Measurements from ENCODE around the gene ZFYVE28.

The ZFYVE28 gene

DNA sequence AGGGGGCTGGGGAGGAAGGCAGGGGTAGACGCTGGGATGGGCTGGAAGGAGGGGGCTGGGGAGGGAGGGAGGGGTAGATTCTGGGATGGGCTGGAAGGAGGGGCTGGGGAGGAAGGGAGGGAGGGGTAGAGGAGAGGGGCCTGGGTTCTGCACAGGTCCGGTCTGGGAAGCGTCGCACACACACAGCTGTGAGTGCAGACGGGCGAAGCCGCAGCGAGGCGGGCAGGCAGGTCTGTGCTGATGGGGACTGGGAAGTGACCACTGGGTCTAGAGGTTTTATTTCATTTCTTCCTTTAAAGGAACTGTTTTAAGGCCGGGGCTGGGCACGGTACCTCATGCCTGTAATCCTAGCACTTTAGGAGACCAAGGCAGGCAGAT lies 87.4 kb downstream of the ZFYVE28 start:
- Histone ChIP-seq H3K4me1 (ENCODE audit: control insufficient read depth, insufficient read depth, low read length) (peaks cover 17% of the 10 kb centered on the region), H3K9ac (ENCODE audit: low read length) (no peak overlapping the region), H3K9me3 (ENCODE audit: control insufficient read depth, low read length) (no peaks in the 10 kb centered on the region), H3K4me3 (ENCODE audit: low read length) (no peak overlapping the region), H3K27me3 (ENCODE audit: control insufficient read depth, insufficient read depth, low read length) (no peaks in the 10 kb centered on the region), H3K36me3 (ENCODE audit: control insufficient read depth, insufficient read depth, low read length) (no peaks in the 10 kb centered on the region)

- H3K9ac ChIP-seq (ENCODE audit: low read length) = no peak overlapping the region
- peaks cover 17% of the 10 kb centered on the region for H3K4me1 ChIP-seq (ENCODE audit: control insufficient read depth, insufficient read depth, low read length)
- H3K9me3 ChIP-seq (ENCODE audit: control insufficient read depth, low read length) = no peaks in the 10 kb centered on the region
- no peak overlapping the region for H3K4me3 ChIP-seq (ENCODE audit: low read length)
- no peaks in the 10 kb centered on the region for H3K27me3 ChIP-seq (ENCODE audit: control insufficient read depth, insufficient read depth, low read length)
- no peaks in the 10 kb centered on the region for H3K36me3 ChIP-seq (ENCODE audit: control insufficient read depth, insufficient read depth, low read length)
These were observed 88.1 kb downstream of the ZFYVE28 start for GRCh38 chr4:2330091-2331042.

DNA sequence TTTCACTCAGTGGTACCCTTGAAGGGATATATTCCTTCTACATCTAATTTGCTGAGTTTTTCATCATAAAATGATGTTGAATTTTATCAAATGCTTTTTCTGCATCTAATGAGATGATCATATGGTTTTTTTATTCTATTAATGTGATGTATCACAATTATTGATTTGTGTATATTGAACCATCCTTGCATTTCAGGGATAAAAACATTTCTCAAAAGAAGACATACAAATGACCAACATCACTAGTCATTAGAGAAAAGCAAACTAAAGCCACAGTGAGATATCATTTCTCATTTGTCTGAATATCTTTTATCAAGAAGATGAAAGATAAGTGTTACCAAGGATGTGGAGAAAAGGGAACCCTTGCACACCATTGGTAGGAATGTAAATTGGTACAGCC lies 90.9 kb downstream of the ZFYVE28 start:
- no peak overlapping the region for H3K4me3 ChIP-seq (ENCODE audit: low read length)
- H3K36me3 ChIP-seq (ENCODE audit: control insufficient read depth, insufficient read depth, low read length) = no peaks in the 10 kb centered on the region

GRCh38 chr4:2324891-2325290 lies 93.6 kb downstream of the ZFYVE28 start:
- Histone ChIP-seq H3K27me3 (ENCODE audit: control insufficient read depth, insufficient read depth, low read length) (no peaks in the 10 kb centered on the region), H3K36me3 (ENCODE audit: control insufficient read depth, insufficient read depth, low read length) (no peaks in the 10 kb centered on the region), H3K4me1 (ENCODE audit: control insufficient read depth, insufficient read depth, low read length) (no peaks in the 10 kb centered on the region), H3K9me3 (ENCODE audit: control insufficient read depth, low read length) (no peaks in the 10 kb centered on the region), H3K4me3 (ENCODE audit: low read length) (no peak overlapping the region), H3K9ac (ENCODE audit: low read length) (no peak overlapping the region)

More for the DNA sequence above, 90.9 kb downstream of the ZFYVE28 start:
- Histone ChIP-seq H3K9me3 (ENCODE audit: control insufficient read depth, low read length) (no peaks in the 10 kb centered on the region), H3K4me1 (ENCODE audit: control insufficient read depth, insufficient read depth, low read length) (peaks cover 8% of the 10 kb centered on the region), H3K27me3 (ENCODE audit: control insufficient read depth, insufficient read depth, low read length) (no peaks in the 10 kb centered on the region), H3K9ac (ENCODE audit: low read length) (no peak overlapping the region)

GRCh38 chr4:2322841-2323240 lies 95.6 kb downstream of the ZFYVE28 start:
- H3K4me3 ChIP-seq (ENCODE audit: low read length) = no peak overlapping the region
- no peaks in the 10 kb centered on the region for H3K36me3 ChIP-seq (ENCODE audit: control insufficient read depth, insufficient read depth, low read length)
- no peak overlapping the region for H3K9ac ChIP-seq (ENCODE audit: low read length)
- H3K4me1 ChIP-seq (ENCODE audit: control insufficient read depth, insufficient read depth, low read length) = no peaks in the 10 kb centered on the region
- H3K9me3 ChIP-seq (ENCODE audit: control insufficient read depth, low read length) = no peaks in the 10 kb centered on the region
- no peaks in the 10 kb centered on the region for H3K27me3 ChIP-seq (ENCODE audit: control insufficient read depth, insufficient read depth, low read length)

- Histone ChIP-seq H3K9ac (ENCODE audit: low read length) (no peak overlapping the region), H3K4me3 (ENCODE audit: low read length) (no peak overlapping the region), H3K9me3 (ENCODE audit: control insufficient read depth, low read length) (no peaks in the 10 kb centered on the region), H3K36me3 (ENCODE audit: control insufficient read depth, insufficient read depth, low read length) (no peaks in the 10 kb centered on the region), H3K27me3 (ENCODE audit: control insufficient read depth, insufficient read depth, low read length) (no peaks in the 10 kb centered on the region), H3K4me1 (ENCODE audit: control insufficient read depth, insufficient read depth, low read length) (no peaks in the 10 kb centered on the region)
These were observed 96.2 kb downstream of the ZFYVE28 start for GRCh38 chr4:2322227-2322626.

DNA sequence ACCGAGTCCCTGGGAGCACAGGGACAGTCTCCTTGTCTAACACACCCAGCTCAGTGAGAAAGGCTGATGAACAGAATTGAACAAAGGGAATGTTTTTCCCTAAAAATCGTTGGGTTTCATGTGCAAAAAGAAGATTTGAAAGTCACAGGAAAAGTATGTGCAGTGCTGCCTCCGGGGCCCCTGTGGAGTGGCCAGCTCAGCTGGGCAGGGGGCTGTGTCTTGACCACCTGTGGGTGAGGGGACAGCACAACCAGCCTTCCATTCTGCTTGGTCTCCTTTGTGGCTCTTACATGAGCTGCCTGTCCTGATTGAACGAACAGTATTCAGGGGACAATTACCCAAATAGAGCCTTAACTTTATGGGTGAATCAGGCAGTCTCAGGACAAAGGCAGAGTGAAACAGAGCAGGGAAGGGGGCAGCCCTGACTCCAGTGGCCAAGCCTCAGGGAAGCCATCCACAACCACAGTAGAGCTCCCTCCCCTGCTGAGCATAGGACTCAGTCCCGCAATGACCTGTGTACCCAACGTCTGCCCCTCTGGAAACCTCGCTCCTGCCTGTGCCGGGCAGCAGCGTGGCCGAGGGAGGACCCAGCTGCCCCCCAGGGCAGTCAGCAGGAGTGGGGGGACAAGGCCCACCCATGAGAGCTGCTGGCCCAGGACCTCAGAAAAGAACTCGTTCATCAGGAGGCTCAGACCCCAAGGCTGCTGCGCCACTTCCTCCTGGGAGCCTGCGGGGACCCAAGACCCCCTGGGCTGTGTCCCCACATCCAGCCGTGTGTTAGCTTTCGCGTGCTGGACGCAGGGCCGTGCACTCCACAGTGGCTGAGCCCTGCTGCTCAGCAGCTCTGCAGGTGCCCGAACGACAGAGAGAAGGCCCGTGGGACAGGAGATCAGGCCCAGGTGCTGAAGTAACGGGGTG lies 96.9 kb downstream of the ZFYVE28 start:
- Histone ChIP-seq H3K4me3 (ENCODE audit: low read length) (no peak overlapping the region), H3K4me1 (ENCODE audit: control insufficient read depth, insufficient read depth, low read length) (no peaks in the 10 kb centered on the region), H3K27me3 (ENCODE audit: control insufficient read depth, insufficient read depth, low read length) (no peaks in the 10 kb centered on the region), H3K9me3 (ENCODE audit: control insufficient read depth, low read length) (no peaks in the 10 kb centered on the region), H3K9ac (ENCODE audit: low read length) (no peak overlapping the region), H3K36me3 (ENCODE audit: control insufficient read depth, insufficient read depth, low read length) (no peaks in the 10 kb centered on the region)

DNA sequence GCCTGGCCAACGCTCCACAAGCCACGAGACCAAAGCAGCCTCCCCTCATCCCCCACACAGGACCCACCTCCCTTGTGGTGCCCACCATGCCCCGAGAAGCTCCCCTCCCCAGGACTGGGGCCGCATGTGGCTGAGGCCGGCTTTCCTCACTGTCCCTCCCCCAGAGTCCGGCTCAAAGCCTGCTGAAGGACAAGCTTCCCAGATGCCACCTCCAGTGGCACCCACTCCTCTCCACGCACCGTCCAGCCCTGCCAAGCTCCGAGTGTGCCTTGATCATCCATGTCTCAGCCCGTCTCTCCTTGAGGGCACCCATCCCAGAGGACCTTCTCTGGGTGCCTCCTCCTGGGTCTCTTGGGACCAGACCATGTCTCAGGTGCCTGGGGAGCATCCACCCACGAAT lies 97.7 kb downstream of the ZFYVE28 start:
- Histone ChIP-seq H3K36me3 (ENCODE audit: control insufficient read depth, insufficient read depth, low read length) (no peaks in the 10 kb centered on the region), H3K27me3 (ENCODE audit: control insufficient read depth, insufficient read depth, low read length) (no peaks in the 10 kb centered on the region), H3K9ac (ENCODE audit: low read length) (no peak overlapping the region), H3K4me3 (ENCODE audit: low read length) (no peak overlapping the region), H3K4me1 (ENCODE audit: control insufficient read depth, insufficient read depth, low read length) (no peaks in the 10 kb centered on the region), H3K9me3 (ENCODE audit: control insufficient read depth, low read length) (no peaks in the 10 kb centered on the region)

- Histone ChIP-seq H3K4me1 (ENCODE audit: control insufficient read depth, insufficient read depth, low read length) (no peaks in the 10 kb centered on the region), H3K36me3 (ENCODE audit: control insufficient read depth, insufficient read depth, low read length) (no peaks in the 10 kb centered on the region), H3K27me3 (ENCODE audit: control insufficient read depth, insufficient read depth, low read length) (no peaks in the 10 kb centered on the region), H3K9ac (ENCODE audit: low read length) (no peak overlapping the region), H3K4me3 (ENCODE audit: low read length) (no peak overlapping the region), H3K9me3 (ENCODE audit: control insufficient read depth, low read length) (no peaks in the 10 kb centered on the region)
These were observed 98.3 kb downstream of the ZFYVE28 start for GRCh38 chr4:2320152-2320551.

- H3K9me3 ChIP-seq (ENCODE audit: control insufficient read depth, low read length) = no peaks in the 10 kb centered on the region
- H3K9ac ChIP-seq (ENCODE audit: low read length) = no peak overlapping the region
- H3K36me3 ChIP-seq (ENCODE audit: control insufficient read depth, insufficient read depth, low read length) = no peaks in the 10 kb centered on the region
- H3K4me1 ChIP-seq (ENCODE audit: control insufficient read depth, insufficient read depth, low read length) = no peaks in the 10 kb centered on the region
- H3K27me3 ChIP-seq (ENCODE audit: control insufficient read depth, insufficient read depth, low read length) = no peaks in the 10 kb centered on the region
- no peak overlapping the region for H3K4me3 ChIP-seq (ENCODE audit: low read length)
These were observed 99.6 kb downstream of the ZFYVE28 start for GRCh38 chr4:2318885-2319284.

DNA sequence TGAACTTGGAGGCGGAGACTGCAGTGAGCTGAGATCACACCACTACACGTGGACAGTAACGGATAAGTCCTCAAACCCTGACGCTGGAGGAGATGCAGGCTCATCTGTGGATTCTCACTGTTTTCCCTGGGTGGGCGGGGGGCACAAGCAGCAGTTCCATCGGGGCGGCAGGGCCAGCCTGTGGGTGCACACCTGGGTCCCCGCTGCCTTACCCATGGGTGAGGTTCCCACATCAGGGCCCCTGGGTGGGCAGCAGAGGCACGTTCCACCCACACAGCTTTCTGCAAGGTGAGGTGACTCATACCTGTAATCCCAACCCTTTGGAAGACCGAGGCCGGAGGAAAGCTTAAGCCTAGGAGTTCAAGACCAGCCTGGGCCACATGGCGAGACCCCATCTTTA lies 100.0 kb downstream of the ZFYVE28 start:
- Histone ChIP-seq H3K4me1 (ENCODE audit: control insufficient read depth, insufficient read depth, low read length) (no peaks in the 10 kb centered on the region), H3K36me3 (ENCODE audit: control insufficient read depth, insufficient read depth, low read length) (no peaks in the 10 kb centered on the region), H3K4me3 (ENCODE audit: low read length) (no peak overlapping the region), H3K9ac (ENCODE audit: low read length) (no peak overlapping the region), H3K9me3 (ENCODE audit: control insufficient read depth, low read length) (no peaks in the 10 kb centered on the region), H3K27me3 (ENCODE audit: control insufficient read depth, insufficient read depth, low read length) (no peaks in the 10 kb centered on the region)

DNA sequence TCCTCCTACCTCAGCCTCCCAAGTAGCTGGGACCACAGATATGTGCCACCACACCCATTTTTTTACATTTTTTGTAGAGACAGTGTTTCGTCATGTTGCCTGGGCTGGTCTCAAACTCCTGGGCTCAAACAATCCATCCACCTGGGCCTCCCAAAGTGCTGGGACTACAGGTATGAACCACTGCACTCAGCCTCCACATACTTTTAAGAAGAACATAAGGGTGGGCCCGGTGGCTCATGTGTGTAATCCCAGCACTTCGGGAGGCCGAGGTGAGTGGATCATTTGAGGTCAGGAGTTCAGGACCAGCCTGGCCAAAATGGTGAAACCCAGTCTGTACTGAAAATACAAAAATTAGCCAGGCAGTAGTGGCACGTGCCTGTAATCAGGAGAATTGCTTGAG lies 105.1 kb downstream of the ZFYVE28 start:
- H3K4me1 ChIP-seq (ENCODE audit: control insufficient read depth, insufficient read depth, low read length) = no peaks in the 10 kb centered on the region
- no peak overlapping the region for H3K9ac ChIP-seq (ENCODE audit: low read length)
- no peaks in the 10 kb centered on the region for H3K9me3 ChIP-seq (ENCODE audit: control insufficient read depth, low read length)
- H3K36me3 ChIP-seq (ENCODE audit: control insufficient read depth, insufficient read depth, low read length) = no peaks in the 10 kb centered on the region
- no peak overlapping the region for H3K4me3 ChIP-seq (ENCODE audit: low read length)
- H3K27me3 ChIP-seq (ENCODE audit: control insufficient read depth, insufficient read depth, low read length) = no peaks in the 10 kb centered on the region

Measured in mucosa of stomach (tissue), 1 donor.